Glomerular visceral epithelial cell (primary cell): ENCODE data around the gene AKT3.
"Not testable (repeated sequence)": the region's sequence is repeated elsewhere in the genome, so short reads cannot be mapped to it uniquely, and the experiment has no call there.

ENCODE experiments used
- DNase-seq: peaks from one replicate; pipeline ENCODE4 v3.0.0-alpha.2; 2016; ENCODE audit errors: extremely low spot score

The AKT3 gene

DNA sequence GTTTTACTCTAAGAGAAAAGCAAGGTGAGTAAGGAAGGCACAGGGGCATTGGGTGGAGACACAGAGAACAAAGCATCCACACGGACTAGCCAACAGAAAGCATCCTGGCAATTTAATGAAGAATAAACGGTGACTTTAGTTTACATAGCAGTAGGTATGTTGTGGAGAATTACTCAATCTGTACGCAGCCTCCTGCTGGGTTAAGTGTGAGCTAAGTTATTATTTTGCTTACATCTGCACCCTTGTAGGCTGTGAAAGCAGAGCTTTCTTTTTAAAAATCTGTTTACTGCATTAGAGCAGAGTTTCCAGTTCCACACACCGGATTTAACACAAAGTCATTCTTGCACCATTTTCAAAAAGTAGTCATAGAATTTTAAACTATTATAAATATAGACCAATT lies 144.5 kb downstream of the AKT3 start:
- DNase-seq, result no peak

DNA sequence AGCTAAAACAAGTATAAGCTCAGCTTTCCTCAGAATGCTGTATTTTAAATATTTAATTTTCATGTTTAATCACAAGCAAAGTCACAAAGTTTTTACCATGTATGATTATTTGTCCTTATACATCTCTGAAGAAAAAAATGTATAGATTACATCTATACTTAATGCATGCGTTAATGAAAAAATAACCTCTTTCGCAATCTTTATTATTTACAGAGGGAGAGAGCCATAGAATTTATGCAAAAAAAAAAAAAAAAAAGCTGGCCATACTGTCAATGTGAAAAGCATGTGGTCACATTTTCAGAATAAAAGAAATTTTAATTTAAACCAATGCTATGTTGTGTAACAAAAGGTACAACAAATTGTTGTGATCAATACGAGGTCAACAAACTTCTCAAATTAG lies 148.2 kb downstream of the AKT3 start:
- DNase-seq, result no peak

DNA sequence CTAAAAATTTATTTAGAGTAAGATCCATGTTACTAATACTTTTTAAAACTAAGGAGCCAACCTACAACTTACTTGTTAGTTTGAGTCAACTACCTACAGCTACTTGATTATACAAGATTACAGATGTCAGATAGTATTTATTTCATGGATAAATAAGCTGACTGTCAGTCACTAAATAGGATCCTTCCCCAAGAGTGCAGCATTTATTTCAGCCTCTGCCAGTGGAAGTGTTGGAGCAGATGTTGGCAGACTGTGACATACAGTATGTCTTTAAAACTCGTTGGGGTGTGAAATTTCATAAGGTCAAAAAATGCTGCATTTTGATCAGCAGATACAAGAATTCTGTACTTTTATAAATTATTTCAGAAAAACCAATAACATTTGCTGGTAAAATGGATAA lies 156.2 kb downstream of the AKT3 start:
- DNase-seq, result no peak

DNA sequence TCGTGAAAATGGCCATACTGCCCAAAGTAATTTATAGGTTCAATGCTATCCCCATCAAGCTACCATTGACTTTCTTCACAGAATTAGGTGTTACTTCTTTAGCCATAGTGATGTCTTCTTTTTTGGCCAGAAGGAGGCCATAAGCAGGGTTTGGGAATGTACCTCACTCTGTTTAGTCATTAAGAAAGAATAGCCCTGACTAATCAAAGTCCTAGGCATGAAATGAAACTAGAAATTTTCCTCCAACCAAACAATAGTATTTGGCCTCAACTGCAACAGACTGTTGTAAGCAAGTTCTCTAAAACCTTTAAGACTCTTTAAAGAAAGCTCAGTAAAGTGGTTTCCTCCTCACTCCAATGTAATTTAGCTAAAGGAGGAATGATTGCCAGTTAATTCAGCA lies 163.9 kb downstream of the AKT3 start:
- no peak for DNase-seq

DNA sequence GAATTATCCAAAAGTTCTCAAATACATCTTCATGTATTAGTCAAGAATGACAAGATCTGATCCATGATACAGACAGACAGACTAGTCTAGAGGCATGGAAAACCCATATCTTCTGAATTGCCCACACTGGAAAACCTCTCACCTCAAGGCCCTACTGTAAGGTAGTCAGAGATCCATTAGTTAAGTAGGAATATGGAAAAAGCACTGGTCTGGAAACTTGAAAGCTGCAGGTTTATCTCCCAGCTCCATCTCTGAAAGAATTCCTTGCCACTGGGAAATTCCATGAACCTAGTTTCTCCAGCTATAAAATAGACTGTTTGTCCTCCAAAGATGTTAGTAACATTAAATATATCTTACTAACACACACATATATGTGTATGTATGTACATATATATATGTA lies 169.2 kb downstream of the AKT3 start:
- no peak for DNase-seq

DNA sequence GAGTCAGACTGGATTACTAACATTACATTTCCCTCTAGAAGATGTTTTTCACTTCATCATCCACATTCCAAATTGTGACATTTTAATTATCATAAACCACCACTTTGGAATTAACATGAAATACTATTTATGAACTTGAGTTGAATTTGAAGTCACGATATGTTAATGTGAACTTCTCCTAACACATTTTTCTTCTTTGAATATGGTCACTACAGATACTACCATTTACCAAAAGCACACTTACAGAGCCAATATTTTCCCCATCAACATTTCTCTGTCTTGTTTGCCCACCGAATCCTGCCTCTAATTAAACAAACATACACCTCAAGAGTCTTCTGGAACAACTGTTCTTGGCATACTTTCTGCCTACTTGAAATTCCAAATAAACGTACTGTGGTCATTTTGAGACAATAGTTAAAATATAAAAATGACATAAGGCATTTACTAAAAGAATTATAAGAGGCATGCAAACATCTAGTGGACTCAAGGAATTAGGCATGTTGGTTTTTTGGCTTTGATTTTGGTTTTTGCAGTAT lies 177.4 kb downstream of the AKT3 start:
- no peak for DNase-seq

DNA sequence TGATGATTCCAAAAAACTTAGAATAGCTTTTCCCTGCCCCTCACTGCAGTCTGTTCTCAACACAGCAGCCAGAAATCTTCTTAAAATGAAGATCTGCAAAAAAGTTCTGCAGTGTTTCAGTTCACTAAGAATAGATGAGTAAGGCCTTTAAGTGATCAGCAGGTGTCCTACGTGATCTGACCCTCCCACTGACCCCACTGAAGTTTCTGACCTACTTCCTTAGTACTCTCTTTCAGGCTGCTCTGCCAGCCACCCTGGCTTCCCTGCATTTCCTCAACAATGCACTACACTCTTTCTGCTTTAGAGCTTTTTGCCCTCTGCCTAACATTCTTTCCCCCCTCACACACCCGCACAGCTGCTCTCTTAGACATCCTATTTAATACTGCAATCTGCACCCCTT lies 182.5 kb downstream of the AKT3 start:
- DNase-seq, result no peak

DNA sequence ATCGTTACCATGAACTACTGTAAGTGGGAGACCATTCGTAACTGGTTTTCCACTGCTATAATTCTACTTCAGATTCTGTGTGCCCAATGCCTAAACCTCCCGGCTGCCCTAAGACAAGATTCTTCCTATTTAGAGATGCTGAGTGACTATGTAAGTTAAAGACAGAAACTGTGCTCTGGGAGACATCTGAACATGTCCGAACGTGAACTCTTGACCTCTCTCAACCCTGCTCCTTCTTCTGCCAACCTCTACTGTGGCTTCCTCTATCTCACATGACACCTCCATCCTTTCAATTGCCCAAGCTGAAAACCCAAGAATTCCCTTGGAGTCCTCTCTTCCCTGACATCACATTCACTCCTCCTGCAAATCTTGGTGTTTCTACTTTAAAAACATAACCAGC lies 182.9 kb downstream of the AKT3 start:
- DNase-seq, result no peak

DNA sequence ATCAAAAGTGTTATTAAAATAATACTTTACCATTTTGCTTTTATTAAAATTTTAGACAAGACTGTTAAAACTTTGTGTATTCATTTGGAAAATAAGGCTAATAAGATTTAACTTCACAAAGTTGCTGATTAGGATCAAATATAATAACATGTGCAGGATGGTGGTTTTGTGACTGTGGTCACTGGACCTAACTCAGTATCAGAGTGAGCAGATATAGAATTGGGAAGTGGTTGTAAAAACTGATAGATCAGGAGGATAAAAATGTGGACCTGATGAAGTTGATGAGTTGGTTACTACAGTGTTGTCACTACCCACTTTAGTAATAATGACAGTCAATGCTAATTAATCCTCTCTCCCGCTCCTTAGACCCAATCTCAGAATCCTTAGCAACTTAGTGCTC lies 186.4 kb downstream of the AKT3 start:
- DNase-seq, result no peak

DNA sequence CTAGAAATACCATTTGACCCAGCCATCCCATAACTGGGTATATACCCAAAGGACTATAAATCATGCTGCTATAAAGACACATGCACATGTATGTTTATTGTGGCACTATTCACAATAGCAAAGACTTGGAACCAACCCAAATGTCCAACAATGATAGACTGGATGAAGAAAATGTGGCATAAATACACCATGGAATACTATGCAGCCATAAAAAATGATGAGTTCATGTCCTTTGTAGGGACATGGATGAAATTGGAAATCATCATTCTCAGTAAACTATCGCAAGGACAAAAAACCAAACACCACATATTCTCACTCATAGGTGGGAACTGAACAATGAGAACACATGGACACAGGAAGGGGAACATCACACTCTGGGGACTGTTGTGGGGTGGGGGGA lies 187.9 kb downstream of the AKT3 start:
- DNase-seq, result not testable (repeated sequence)

DNA sequence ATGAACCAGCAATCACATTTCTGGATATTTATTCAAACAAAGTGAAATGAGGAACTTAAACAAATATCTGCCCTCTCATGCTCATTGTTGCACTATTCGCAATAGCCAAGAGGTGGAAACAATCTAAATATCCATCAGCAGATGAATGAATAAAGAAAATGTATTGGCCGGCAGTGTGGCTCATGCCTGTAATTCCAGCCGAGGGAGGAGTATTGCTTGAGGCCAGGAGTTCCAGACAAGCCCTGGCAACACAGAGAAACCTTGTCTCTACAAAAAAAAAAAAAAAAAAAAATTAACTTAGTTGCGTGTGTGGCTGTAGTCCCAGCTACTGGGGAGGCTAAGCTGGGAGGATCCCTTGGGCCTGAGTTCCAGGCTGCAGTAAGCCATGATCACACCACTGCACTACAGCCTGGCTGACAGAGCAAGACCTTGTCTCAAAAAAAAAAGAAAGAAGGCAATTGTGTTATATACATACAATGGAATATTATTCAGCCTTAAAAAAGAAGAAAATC lies 191.4 kb downstream of the AKT3 start:
- no peak for DNase-seq

DNA sequence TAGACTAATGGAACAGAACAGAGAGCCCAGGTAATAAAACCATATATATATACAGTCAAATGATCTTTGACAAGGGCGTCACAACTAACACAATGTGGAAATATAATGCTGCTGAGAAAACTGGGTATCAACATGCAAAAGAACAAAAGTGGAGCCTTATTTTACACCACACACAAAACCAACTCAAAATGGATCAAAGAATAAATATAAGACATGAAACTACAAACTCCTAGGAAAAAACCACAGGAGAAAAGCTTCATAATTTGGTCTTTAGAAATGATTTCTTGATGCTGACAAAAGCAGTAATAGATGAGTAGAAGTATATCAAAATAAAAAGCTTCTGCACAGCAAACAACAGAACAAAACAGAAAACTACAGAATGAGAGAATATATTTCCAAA lies 192.2 kb downstream of the AKT3 start:
- no peak for DNase-seq

DNA sequence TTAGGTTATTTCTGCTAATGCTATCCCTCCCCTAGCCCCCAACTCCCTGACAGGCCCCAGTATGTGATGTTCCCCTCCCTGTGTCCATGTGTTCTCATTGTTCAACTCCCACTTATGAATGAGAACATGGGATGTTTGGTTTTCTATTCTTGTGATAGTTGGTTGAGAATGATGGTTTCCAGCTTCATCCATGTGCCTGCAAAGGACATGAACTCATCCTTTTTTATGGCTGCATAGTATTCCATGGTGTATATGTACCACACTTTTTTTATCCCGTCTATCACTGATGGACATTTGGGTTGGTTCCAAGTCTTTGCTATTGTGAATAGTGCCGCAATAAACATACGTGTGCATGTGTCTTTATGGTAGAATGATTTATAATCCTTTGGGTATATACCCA lies 200.5 kb downstream of the AKT3 start:
- not testable (repeated sequence) for DNase-seq

DNA sequence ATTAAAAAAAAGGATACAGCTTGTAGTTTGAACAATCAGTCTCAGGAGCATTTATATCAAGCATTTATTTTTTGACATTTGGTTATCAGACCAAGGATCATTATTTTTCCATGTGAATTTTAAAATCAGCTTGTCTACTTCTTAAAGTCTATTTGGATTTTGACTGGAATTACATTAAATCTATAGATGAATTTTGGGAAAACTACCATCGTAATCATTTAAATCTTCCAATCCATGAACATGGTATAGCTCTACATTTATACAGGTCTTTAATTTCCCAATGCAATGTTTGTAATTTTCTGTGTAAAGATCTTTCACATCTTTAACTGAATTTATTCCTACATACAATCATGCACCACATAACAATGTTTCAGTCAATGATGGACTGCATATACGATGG lies 203.2 kb downstream of the AKT3 start:
- no peak for DNase-seq

DNA sequence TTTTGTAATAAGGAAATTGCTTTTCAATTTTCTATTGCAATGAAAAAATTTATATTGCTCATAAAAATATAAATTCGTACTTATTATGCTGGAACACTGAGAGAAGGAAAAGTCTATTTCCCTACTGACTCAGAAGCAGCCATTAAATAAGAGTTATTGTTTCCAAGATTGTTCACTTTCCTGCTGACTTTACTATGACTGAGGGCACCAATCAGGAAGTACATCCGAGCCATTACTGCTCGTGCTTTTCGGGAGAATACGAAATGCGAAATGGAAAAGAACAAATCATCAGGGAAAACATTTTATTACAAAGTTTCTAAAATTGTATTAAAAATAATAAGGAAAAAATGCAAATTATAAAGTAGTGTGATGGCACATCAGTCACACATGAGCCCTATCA lies 204.8 kb downstream of the AKT3 start:
- DNase-seq, result no peak

DNA sequence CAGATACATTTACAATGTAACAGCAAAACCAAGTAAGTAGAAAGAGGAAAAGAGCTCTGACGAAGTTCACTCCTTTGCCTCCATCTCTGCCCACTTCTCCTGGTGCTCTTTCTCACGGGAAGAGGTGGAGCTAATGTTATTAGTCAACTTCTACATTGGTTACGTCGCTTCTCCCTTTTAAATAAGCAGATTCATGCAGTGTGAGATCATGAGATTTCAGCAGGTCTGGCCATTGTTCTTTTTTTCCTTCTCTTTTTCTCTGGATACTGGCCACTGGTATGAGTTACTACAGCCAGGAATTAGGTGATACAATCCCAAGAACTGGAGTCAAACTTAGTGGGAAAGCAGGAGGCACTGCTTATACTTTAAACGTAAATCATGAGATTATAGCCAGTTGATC lies 207.1 kb downstream of the AKT3 start:
- DNase-seq, result no peak

DNA sequence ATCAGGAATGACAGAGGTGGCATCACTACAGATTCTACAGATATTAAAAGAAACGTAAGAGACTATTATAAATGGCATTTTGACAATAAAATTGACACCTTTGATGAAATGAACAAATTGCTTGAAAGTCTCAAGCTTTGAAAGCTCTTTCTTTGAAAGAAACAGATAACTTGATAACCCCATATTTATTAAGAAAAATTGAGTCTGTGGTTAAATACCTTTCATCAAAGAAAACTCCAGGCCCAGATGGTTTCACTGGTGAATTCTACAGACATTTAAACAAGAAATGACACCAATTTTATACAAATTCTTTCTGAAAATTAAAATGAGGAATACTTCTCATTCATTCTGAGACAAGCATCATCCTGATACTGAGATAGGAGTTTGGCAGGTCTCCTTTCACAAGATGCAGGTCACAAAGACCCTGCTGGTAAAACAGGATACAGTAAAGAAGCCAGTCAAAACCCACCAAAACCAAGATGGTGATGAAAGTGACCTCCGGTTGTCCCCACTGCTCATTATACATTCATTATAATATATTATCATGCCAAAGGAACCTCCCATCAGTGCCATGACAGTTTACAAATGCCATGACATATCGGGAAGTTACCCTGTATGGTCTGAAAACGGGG lies 210.9 kb downstream of the AKT3 start:
- DNase-seq, result no peak

DNA sequence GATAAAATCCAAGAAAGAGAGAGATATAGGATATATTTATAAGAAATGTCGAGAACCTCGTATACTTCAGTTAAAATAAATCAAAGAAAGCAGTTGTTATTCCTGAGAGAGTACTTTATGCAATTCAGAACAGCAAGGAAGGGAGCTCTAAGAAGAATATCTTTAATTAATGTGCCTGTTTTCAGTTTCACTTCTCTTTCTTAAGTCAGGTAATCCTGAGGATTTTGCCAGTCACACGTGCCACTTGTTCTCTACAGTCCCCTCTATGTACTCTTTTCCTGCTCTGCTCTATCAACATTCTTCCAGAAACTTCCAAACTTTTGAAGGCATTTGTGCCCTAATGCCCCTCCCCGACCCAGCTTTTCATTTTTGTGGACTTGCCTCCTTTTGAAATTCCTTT lies 211.9 kb downstream of the AKT3 start:
- DNase-seq, result no peak

DNA sequence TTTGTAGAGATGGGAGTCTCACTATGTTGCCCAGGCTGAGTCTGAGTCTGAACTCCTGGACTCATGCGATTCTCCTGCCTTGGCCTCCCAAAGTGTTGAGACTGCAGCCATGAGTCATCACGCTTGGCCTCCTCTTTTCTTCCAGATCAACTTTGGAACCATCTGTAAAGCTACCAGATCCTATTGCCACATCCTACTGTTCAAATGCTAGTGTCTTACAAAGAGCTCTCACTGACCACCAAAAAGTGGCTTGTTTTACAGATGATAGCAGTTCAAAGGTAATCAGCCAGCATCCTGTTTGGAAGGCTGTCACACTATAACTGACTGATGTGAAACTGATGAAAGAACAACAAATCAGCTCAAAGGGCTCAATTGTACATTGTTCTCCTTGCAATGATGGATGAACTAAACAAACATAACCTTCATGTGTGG lies 221.6 kb downstream of the AKT3 start:
- no peak for DNase-seq

DNA sequence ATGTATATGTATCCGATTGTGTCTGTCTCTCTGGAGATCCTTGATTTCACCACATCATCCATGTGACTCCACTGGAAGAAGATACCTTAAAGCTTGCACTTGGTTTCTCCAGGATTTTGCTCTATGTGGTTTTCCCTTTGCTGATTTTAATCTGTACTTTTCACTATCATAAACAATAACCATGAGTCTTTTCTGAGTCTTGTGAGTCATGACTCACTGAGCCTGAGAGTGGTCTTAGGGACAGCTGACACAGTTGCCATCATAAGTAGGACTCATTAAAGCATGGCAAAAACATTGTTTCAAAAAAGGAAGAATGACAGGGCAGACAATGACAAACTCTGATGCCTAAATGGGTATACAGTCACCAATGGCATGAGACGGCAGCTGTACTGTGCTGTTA lies 226.2 kb downstream of the AKT3 start:
- peak; percentile 9 for DNase-seq

DNA sequence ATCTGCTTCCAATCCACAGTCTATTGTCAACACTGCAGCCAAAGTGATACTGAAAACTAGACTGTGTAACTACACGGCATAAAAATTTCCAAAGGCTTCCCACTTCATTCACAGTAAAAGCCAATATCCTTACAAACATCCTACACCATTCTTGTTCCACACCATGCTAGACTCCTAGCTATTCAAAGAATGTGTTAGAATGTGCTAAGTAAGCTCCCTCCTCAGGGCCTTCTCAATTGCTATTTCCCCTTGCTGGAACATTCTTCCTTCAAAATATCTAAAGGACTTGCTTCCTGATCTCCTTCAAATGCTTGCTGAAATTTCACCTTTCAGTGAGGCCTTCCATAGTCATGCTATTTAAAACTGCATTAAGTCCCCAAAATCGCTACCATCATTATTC lies 228.1 kb downstream of the AKT3 start:
- no peak for DNase-seq

DNA sequence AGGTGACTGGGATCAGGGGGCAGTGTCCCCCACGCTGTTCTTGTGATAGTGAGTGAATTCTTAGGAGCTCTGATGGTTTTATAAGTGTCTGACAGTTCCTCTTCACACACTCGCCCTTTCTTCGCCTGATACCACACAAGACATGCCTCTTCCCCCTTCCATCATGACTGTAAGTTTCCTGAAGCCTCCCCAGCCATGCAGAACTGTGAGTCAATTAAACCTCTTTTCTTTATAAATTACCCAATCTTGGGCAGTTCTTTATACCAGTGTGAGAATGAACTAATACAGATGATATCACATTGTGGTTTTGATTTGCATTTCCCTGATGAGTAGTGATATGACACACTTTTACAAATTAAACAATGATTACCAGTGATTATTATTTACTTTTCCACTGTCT lies 229.9 kb downstream of the AKT3 start:
- no peak for DNase-seq

DNA sequence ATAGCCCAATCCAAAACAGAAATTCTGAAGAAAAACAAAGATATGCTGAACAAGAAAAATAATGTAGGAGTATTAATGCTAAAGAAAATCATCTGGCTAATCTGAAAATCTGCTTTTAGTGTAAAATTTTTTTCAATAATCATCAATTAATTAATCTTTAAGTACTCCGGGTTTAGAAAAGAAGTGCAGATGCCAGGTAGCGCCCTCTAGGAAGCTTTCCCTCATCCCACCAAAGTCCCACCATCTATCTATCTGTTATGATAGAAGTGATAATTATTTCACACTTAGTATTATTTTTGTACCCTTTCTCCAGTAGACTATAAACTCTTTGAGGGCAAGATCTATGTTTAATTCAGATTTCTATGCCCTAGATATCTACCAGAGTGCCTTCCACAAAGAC lies 240.3 kb downstream of the AKT3 start:
- no peak for DNase-seq

DNA sequence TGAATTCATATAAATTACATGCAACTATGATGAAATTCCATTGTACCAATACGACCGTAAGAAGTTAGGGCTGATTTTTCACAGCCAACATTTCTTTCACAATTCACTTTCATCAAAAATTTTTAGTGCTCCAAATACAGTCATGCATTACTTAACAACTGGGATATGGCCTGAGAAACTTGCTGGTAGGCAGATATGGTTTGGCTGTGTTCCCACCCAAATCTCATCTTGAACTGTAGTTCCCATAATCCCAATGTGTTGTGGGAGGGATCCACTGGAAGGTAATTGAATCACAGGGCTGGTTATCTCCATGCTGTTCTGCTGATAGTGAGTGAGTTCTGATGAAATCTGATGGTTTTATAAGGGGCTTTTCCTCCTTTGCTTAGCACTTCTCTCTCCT lies 244.4 kb downstream of the AKT3 start:
- DNase-seq, result no peak
